Neural crest cell (in vitro differentiated cells): ENCODE results near the gene PLEKHO2. TPM values are rescaled to one million over a fixed set of nuclear protein-coding genes. Genes with fewer than 3 reads are reported as not detected.
A peak's percentile ranks its signal among the peaks of the same experiment; 100 is the strongest.

ENCODE experiments used
- DNase-seq: peaks from one replicate; pipeline ENCODE4 v3.0.0; 2021; ENCODE audit warnings: low read depth, mixed read lengths, low spot score
- H3K27ac Mint-ChIP-seq: one replicate; pipeline ENCODE4 v1.8.0; 2021; ENCODE audit warnings: mild to moderate bottlenecking, mixed read lengths; ENCODE audit not compliant: unreplicated experiment
- H3K27me3 Mint-ChIP-seq: 2 replicates; pipeline ENCODE4 v1.8.0; 2021; ENCODE audit warnings: low read depth, mild to moderate bottlenecking, mixed read lengths
- H3K36me3 Mint-ChIP-seq: 2 replicates; pipeline ENCODE4 v1.8.0; 2021; ENCODE audit warnings: low read depth, mild to moderate bottlenecking, mixed read lengths
- H3K4me1 Mint-ChIP-seq: 2 replicates; pipeline ENCODE4 v1.8.0; 2021; ENCODE audit warnings: mixed read lengths
- H3K4me3 Mint-ChIP-seq: one replicate; pipeline ENCODE4 v1.8.0; 2021; ENCODE audit warnings: mild to moderate bottlenecking, mixed read lengths
- H3K9me3 Mint-ChIP-seq: 2 replicates; pipeline ENCODE4 v1.8.0; 2021; ENCODE audit warnings: mixed read lengths
- CTCF ChIP-seq: fragments of 200-600 bp; sonication (generic); conservative IDR thresholded peaks from 2 replicates; pipeline ENCODE4 v1.5.0; 2021; ENCODE audit warnings: antibody characterized with exemption, mild to moderate bottlenecking
- total RNA-seq: library from RNA; stranded (reverse); gene quantifications from 2 replicates; pipeline ENCODE4 v1.2.1, GENCODE V29; 2021

PLEKHO2 gene
- total RNA-seq, 1 donor from 2014 or later = 18.2 TPM

GRCh38 chr15:64915518-64916227 is 74.0 kb downstream of the PLEKHO2 start:
- Mint-ChIP-seq H3K27ac (no peak overlapping the region), H3K36me3 (no peaks in the 10 kb centered on the region), H3K27me3 (peaks cover 21% of the 10 kb centered on the region), H3K4me3 (no peak overlapping the region), H3K4me1 (peaks cover 35% of the 10 kb centered on the region), H3K9me3 (no peaks in the 10 kb centered on the region)
- no peak for TF ChIP-seq CTCF
- DNase-seq = no peak

- Mint-ChIP-seq H3K27me3 (peaks cover 14% of the 10 kb centered on the region), H3K4me3 (no peak overlapping the region), H3K27ac (no peak overlapping the region), H3K4me1 (peaks cover 29% of the 10 kb centered on the region), H3K36me3 (no peaks in the 10 kb centered on the region), H3K9me3 (no peaks in the 10 kb centered on the region)
- no peak for DNase-seq
- no peak for TF ChIP-seq CTCF
Observed at GRCh38 chr15:64916365-64916764, 74.7 kb downstream of the PLEKHO2 start.

- peaks cover 10% of the 10 kb centered on the region for H3K27me3 Mint-ChIP-seq
- peaks cover 25% of the 10 kb centered on the region for H3K4me1 Mint-ChIP-seq
- no peaks in the 10 kb centered on the region for H3K36me3 Mint-ChIP-seq
- peak overlapping the region; percentile 48 for H3K4me3 Mint-ChIP-seq
- no peak for TF ChIP-seq CTCF
- H3K9me3 Mint-ChIP-seq = no peaks in the 10 kb centered on the region
- no peak for DNase-seq
- H3K27ac Mint-ChIP-seq = peak overlapping the region; percentile 89
Observed at GRCh38 chr15:64917211-64917610, 75.5 kb downstream of the PLEKHO2 start.

Other genes starting within 250 kb of the PLEKHO2 start
- gene RBPMS2, start 66.3 kb upstream of the PLEKHO2 start, total RNA-seq = 40.3 and 40.5 TPM in 2 replicates
- gene PIF1, start 16.3 kb upstream of the PLEKHO2 start, total RNA-seq = 53.2 and 62.7 TPM in 2 replicates
- gene ANKDD1A, start 70.0 kb downstream of the PLEKHO2 start, total RNA-seq = 4.4 and 4.6 TPM in 2 replicates
- 71.8 and 73.5 TPM in 2 replicates for gene SPG21, start 148.0 kb downstream of the PLEKHO2 start, total RNA-seq
- gene MTFMT, start 187.7 kb downstream of the PLEKHO2 start, total RNA-seq = 18.8 and 20.5 TPM in 2 replicates
- gene SLC51B, start 203.5 kb downstream of the PLEKHO2 start, total RNA-seq = not detected in 2 replicates
- gene RASL12, start 226.1 kb downstream of the PLEKHO2 start, total RNA-seq = 1.5 and 1.8 TPM in 2 replicates
- gene KBTBD13, start 234.8 kb downstream of the PLEKHO2 start, total RNA-seq = not detected in 2 replicates